ENCODE measurements around the gene APEX1. TPM values are rescaled to one million over a fixed set of nuclear protein-coding genes. Genes with fewer than 3 reads are reported as not detected.

APEX1 gene
- total RNA-seq, 1 experiment from 2014 or later, result 340 TPM

GRCh38 chr14:20494935-20495766 lies 40.1 kb downstream of the APEX1 start:
- no peak overlapping the region for H2AK5ac ChIP-seq (ENCODE audit: insufficient read length, low read length)
- peaks cover 37% of the 10 kb centered on the region in 2 experiments for H3K4me1 Mint-ChIP-seq
- no peaks in the 10 kb centered on the region for H3K79me1 ChIP-seq (ENCODE audit: insufficient read depth, low read depth, low read length, poor library complexity, severe bottlenecking)
- peak overlapping the region in 2 of 3 experiments; percentile 34 to 51; a peak in 1 of 7 replicates for H3K27ac Mint-ChIP-seq
- H2BK12ac ChIP-seq (ENCODE audit: insufficient read length, low read depth, low read length), result no peak overlapping the region
- no peak overlapping the region for H3K4me2 ChIP-seq (ENCODE audit: insufficient read depth, insufficient read length, low read length)
- H4K5ac ChIP-seq (ENCODE audit: insufficient read length, low read depth, low read length), result no peak overlapping the region
- TF ChIP-seq, protein P1, sequence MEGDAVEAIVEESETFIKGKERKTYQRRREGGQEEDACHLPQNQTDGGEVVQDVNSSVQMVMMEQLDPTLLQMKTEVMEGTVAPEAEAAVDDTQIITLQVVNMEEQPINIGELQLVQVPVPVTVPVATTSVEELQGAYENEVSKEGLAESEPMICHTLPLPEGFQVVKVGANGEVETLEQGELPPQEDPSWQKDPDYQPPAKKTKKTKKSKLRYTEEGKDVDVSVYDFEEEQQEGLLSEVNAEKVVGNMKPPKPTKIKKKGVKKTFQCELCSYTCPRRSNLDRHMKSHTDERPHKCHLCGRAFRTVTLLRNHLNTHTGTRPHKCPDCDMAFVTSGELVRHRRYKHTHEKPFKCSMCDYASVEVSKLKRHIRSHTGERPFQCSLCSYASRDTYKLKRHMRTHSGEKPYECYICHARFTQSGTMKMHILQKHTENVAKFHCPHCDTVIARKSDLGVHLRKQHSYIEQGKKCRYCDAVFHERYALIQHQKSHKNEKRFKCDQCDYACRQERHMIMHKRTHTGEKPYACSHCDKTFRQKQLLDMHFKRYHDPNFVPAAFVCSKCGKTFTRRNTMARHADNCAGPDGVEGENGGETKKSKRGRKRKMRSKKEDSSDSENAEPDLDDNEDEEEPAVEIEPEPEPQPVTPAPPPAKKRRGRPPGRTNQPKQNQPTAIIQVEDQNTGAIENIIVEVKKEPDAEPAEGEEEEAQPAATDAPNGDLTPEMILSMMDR (conservative IDR thresholded peaks at IDR 0.05), result no peak
- H3K9ac ChIP-seq (ENCODE audit: extremely low read depth, insufficient read length, low read length), result no peak overlapping the region
- H3K27me3 ChIP-seq (ENCODE audit: insufficient read depth, low read length), result no peaks in the 10 kb centered on the region
- no peak overlapping the region for H4K8ac ChIP-seq (replicated peaks; ENCODE audit: insufficient read length, low read depth, low read length)
- no peaks in the 10 kb centered on the region for H3K9me3 ChIP-seq (ENCODE audit: control insufficient read depth, low read depth, low read length)
- no peak overlapping the region for H3K23ac ChIP-seq (ENCODE audit: insufficient read length, low read depth, low read length)
- H3K27ac ChIP-seq (ENCODE audit: insufficient read length, low read depth, low read length), result no peak overlapping the region
- H3T11ph ChIP-seq (ENCODE audit: low read length), result no peak overlapping the region
- peaks cover 3% of the 10 kb centered on the region for H3K27me3 Mint-ChIP-seq (ENCODE audit: low read depth)
- H3K79me2 ChIP-seq (ENCODE audit: insufficient read depth, low read length), result no peaks in the 10 kb centered on the region
- H3K14ac ChIP-seq (ENCODE audit: insufficient read depth, low read length), result no peak overlapping the region
- H4K91ac ChIP-seq (ENCODE audit: insufficient read length, low read depth, low read length), result no peak overlapping the region
- no peaks in the 10 kb centered on the region for H3K23me2 ChIP-seq (ENCODE audit: insufficient read length, low read depth, low read length, poor library complexity, severe bottlenecking)
- peak; percentile 34 for DNase-seq
- no peak overlapping the region for H2BK120ac ChIP-seq (ENCODE audit: low read depth, low read length, poor library complexity, severe bottlenecking)
- H2BK5ac ChIP-seq (ENCODE audit: insufficient read length, low read length), result no peak overlapping the region
- no peak overlapping the region for H2AFZ ChIP-seq (ENCODE audit: low read length)
- H3K9me3 Mint-ChIP-seq, result peaks cover 0 to 3% of the 10 kb centered on the region in 2 experiments; a peak in 3 of 5 replicates
- no peaks in the 10 kb centered on the region for H4K20me1 ChIP-seq (ENCODE audit: control insufficient read depth, insufficient read depth, insufficient read length)
- no peak overlapping the region for H3K56ac ChIP-seq (ENCODE audit: insufficient read length, low read depth, low read length)
- no peak overlapping the region for H2BK20ac ChIP-seq (ENCODE audit: low read depth, low read length, poor library complexity, severe bottlenecking)
- H3K4me1 ChIP-seq (ENCODE audit: insufficient read depth, low read length), result peaks cover 2% of the 10 kb centered on the region; the same call in 1 of the 2 replicates
- no peak overlapping the region for H3K4me3 Mint-ChIP-seq
- H3K4ac ChIP-seq (ENCODE audit: low read depth, low read length), result no peak overlapping the region
- H2BK15ac ChIP-seq (ENCODE audit: low read depth, low read length), result no peak overlapping the region
- H3K18ac ChIP-seq (ENCODE audit: insufficient read length, low read depth, low read length), result no peak overlapping the region
- H3K36me3 Mint-ChIP-seq (ENCODE audit: insufficient read depth in 1 of 3, low read depth in 3 of 3), result peaks cover 0 to 4% (median 0%) of the 10 kb centered on the region in 3 experiments; a peak in 2 of 7 replicates
- no CpG with 5 or more reads among the region's 8 CpGs for WGBS (ENCODE audit: extremely low coverage, insufficient read length, low lambda C conversion rate)

All from H9 (cell line).